Measurements from ENCODE around the gene CGB1.
A peak's percentile ranks its signal among the peaks of the same experiment; 100 is the strongest.
"Not testable (repeated sequence)": the region's sequence is repeated elsewhere in the genome, so short reads cannot be mapped to it uniquely, and the experiment has no call there.

CGB1 gene

DNA sequence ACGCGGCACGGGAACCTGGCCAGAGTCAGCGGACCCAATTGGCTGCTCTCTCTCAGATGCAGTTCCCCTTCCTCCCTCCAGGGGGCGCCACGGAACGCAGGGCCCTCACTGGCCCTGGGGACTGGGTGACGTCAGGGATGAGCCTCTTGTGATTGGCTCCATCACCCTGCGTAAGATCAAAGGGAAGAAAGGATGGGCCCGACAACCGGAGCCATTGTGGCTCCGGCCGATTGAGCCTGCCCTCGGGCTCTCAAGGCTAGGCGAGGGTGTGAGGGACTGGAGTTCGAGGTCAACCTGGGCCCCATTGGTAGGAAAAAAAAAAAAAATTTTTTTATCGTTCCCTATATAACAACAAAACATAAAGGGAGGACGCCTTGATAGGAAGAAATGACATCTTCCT is at the start of gene CGB1:
Gene CGB1, minus strand, starts transcription at position 81 of the 400 bp plus-strand sequence. CDS start 184 bp downstream, outside the sequence.
- not testable (repeated sequence) for DNase-seq (ENCODE audit: low spot score)

- DNase-seq (ENCODE audit: low spot score), result no peak
Measured at GRCh38 chr19:49086296-49086695, 49.6 kb upstream of the CGB1 start.

DNA sequence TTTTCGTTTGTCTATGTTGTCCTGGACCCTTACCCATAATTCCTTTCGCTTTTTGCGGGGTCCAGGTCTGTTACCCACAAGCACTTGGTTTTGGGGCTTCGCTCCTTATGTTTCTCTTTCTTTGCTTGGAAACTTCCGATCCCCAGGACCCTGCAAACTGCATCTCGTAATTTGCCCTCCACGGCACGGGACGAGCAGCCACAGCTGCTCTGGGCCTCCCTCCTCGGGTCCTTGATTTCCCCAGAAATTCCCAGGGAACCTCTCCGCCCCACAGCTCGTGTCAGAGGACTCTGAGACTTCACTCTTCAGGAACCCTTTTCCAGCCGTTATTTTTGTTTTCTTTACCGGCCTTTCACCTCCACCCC is 49.2 kb upstream of the CGB1 start:
- DNase-seq (ENCODE audit: low spot score), result no peak

- peak; percentile 98 for DNase-seq (ENCODE audit: low spot score)
Measured at GRCh38 chr19:49085020-49085867, 48.5 kb upstream of the CGB1 start, which contains the start of gene SNRNP70. Gene SNRNP70 (plus strand): TSS chr19:49085451. CDS start chr19:49086415, 964 bp downstream.

GRCh38 chr19:49084206-49085019 is 47.7 kb upstream of the CGB1 start:
- DNase-seq (ENCODE audit: low spot score), result no peak

- no peak for DNase-seq (ENCODE audit: low spot score)
Measured at GRCh38 chr19:49081273-49081672, 44.6 kb upstream of the CGB1 start.

- no peak for DNase-seq (ENCODE audit: low spot score)
Measured at GRCh38 chr19:49080392-49080791, 43.7 kb upstream of the CGB1 start.

DNA sequence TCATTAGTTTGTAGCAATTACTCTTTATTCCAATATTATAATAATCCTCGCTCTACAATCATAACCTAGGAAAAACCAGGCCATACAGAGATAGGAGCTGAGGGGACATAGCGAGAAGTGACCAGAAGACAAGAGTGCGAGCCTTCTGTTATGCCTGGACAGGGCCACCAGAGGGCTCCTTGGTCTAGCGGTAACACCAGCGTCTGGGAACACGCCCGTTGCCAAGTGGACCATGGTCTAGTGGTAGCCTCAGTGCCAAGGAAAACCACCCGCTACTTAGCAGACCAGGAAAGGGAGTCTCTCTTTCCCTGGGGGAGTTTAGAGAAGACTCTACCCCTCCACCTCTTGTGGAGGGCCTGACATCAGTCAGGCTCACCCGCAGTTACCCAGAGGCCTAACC is 38.2 kb upstream of the CGB1 start:
- peak; percentile 72 for DNase-seq (ENCODE audit: low spot score)

DNA sequence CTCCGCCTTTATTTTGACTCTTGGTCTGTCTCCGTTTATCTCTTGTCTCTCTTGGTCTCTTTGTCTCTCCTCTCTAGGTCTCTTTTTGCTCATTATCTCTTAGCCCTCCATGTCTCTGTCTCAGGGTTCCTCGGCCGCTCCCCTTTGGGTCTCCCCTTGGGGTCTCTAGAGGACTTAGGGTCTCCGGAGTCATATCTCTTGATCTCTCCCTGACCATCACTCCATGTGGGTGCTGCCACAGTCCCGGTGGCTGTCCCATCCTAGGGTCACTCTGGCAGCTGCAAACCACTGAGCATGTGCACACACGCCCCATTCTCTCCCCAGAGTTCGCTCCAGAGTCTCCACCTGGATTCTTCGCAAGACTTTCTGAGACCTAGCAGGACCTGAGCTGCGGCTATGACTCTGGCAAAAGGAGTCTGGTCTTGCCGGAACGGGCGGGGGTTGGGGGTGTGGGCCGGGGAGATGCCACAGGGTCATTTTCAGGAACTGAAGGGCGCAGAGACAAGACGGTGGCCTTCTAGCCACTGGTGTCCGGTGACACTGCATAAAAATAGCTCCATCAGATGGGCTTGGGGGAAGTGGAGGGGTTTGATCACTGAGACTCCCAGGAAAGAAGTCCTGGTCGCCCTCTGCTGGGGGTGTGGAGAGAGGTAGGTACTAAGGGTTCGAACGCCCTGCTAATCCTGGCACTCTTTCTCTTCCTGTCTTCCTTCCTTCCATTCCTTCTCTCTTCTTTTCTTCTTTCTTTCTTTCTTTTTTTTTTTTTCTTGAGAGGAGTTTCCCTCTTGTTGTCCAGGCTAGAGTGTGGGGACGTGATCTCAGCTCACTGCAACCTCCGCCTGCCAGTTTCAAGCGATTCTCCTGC is 37.1 kb upstream of the CGB1 start:
- DNase-seq (ENCODE audit: low spot score), result no peak

- no peak for DNase-seq (ENCODE audit: low spot score)
Measured at GRCh38 chr19:49071860-49072547, 35.3 kb upstream of the CGB1 start.

GRCh38 chr19:49070416-49070815 is 33.7 kb upstream of the CGB1 start:
- DNase-seq (ENCODE audit: low spot score), result no peak

DNA sequence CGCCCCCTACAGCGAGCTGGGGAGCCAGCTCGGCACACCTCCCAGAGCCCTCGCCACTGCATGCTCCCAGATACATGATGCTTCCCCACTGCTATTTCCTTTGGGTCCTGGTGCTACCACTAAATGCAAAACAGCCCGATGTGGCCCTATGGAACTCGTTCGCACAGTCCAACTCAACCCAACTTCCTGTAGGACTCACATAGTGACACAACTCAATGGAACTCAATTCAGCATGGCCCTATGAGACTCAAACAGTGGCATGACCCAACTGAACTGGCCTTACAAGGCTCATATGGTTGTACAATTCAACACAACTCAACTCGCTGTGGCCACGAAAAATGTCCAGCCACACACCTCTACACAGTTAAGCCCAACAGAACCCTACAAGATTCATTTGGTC is 32.3 kb upstream of the CGB1 start:
- DNase-seq (ENCODE audit: low spot score), result no peak

GRCh38 chr19:49067554-49067953 is 30.9 kb upstream of the CGB1 start:
- no peak for DNase-seq (ENCODE audit: low spot score)

- DNase-seq (ENCODE audit: low spot score), result no peak
Measured at GRCh38 chr19:49065905-49066512, 29.3 kb upstream of the CGB1 start.

- no peak for DNase-seq (ENCODE audit: low spot score)
Measured at GRCh38 chr19:49064768-49065611, 28.3 kb upstream of the CGB1 start, which contains the start of gene NTF4. Gene NTF4 (minus strand): TSS chr19:49064818. CDS start chr19:49061997, 2,821 bp downstream.

- DNase-seq (ENCODE audit: low spot score), result no peak
Measured at GRCh38 chr19:49064029-49064629, 27.4 kb upstream of the CGB1 start.

- no peak for DNase-seq (ENCODE audit: low spot score)
Measured at GRCh38 chr19:49061445-49061844, 24.8 kb upstream of the CGB1 start.

DNA sequence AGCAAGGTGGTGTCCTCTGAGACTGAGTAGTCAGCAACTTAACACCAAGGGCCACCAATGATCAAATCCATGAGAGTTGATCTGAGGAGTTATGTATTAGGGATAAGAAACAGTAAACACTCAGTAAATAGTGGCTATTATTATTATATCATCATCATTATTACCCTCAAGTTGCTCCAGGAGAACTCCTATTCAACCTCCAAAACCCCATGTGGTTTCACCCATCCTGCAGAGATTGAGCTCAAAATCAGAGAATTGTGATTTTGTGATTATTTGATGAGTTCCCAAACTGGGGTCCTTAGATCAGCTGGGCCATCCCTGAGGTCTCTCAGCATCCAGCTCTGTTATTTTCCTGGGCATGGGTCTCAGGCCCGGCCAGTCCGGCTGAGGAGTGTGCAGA is 24.3 kb upstream of the CGB1 start:
- no peak for DNase-seq (ENCODE audit: low spot score)

DNA sequence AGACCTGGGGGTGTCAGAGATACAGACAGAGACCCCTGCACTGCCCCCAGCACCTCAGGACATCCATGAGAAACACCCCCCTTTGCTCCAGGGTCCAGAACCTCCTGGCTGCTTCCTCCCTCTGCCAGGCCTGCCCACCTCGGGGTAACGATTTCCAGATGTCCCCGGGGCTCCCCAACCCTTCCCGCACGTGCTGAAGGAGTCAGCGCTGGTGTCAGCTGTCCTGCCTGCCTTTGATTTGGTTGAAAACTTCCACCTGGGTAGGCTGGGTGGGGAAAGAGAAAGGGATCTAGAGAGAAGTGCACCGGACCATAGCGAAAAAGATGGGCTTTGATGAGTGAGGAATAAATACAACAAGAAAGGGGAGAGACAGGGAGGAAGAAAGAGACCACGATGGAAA is 22.4 kb upstream of the CGB1 start:
- DNase-seq (ENCODE audit: low spot score), result no peak

GRCh38 chr19:49058562-49058961 is 21.9 kb upstream of the CGB1 start:
- DNase-seq (ENCODE audit: low spot score), result no peak
